SK-N-MC (cell line): Measurements from ENCODE around the gene APOOL.

ENCODE experiments used
- EZH2 ChIP-seq: fragments of 200-600 bp; sonication (generic); IDR thresholded peaks from one replicate; pipeline ENCODE4 v1.6.1; 2017; ENCODE audit warnings: antibody characterized with exemption
- FOXP2 ChIP-seq: optimal IDR thresholded peaks from 2 replicates; pipeline ENCODE3; 2011; ENCODE audit warnings: mild to moderate bottlenecking, moderate library complexity; ENCODE audit not compliant: insufficient read depth; ENCODE audit errors: extremely low read length, control extremely low read depth
- POLR2AphosphoS5 ChIP-seq: IDR thresholded peaks from 2 replicates; pipeline ENCODE4 v1.6.1; 2012; ENCODE audit warnings: mild to moderate bottlenecking, low read depth, low read length, borderline replicate concordance

DNA sequence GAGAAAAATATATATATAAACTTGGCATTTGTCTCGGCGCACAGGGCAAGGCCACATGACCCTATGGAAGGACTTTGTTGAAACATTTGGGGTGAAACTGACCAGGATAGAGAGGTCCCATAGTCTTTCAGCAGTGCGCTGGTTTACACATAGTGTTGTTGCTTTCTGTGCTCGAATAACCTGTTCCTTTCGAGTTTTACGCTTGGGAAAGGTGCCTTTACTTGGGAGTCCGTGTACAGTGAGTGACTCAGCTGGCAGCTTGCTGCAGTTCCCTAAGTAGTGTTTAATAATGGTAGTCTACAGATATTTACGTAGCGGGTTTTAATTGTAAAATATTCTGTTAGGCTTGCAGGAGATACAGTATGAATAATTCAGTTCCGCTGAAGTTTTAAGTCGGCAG is 578 bp downstream of the APOOL start:
- TF ChIP-seq FOXP2 (no peak), POLR2AphosphoS5 (no peak), EZH2 (no peak)
